Keratinocyte (primary cell): Measurements from ENCODE around the gene RGMA. TPM values are rescaled to one million over a fixed set of nuclear protein-coding genes. Genes with fewer than 3 reads are reported as not detected.
A peak's percentile ranks its signal among the peaks of the same experiment; 100 is the strongest.

Experiments used
- DNase-seq: peaks from one replicate; pipeline ENCODE4 v3.0.0-alpha.2; 2011; ENCODE audit warnings: low read depth, missing footprints, low spot score
- FAIRE-seq: peaks from 2 replicates; lab custom pipeline; 2011; peaks lifted over from hg19 to GRCh38; lab: Jason Lieb, UNC
- H2AFZ ChIP-seq: 2 replicates; pipeline ENCODE4 v1.6.0; 2012; ENCODE audit warnings: low read length, control low read depth, inconsistent platforms; ENCODE audit not compliant: control insufficient read depth
- H3K27ac ChIP-seq: 2 replicates; pipeline ENCODE4 v1.5.1; 2011; ENCODE audit warnings: low read length; ENCODE audit not compliant: control insufficient read depth, insufficient read depth
- H3K27me3 ChIP-seq: 3 replicates; pipeline ENCODE4 v1.6.0; 2011; ENCODE audit warnings: low read length; ENCODE audit not compliant: control insufficient read depth, insufficient read depth; ENCODE audit errors: extremely low read depth
- H3K36me3 ChIP-seq, 2 experiments: 2 replicates in 1 of 2; 3 replicates in 1 of 2; pipeline ENCODE4 v1.5.1; 2011; ENCODE audit warnings: low read length in 2 of 2, mild to moderate bottlenecking in 1 of 2; ENCODE audit not compliant: control insufficient read depth in 2 of 2, insufficient read depth in 2 of 2; ENCODE audit errors: extremely low read depth in 1 of 2
- H3K4me1 ChIP-seq: 3 replicates; pipeline ENCODE4 v1.5.1; 2011; ENCODE audit warnings: low read length; ENCODE audit not compliant: control insufficient read depth, insufficient read depth; ENCODE audit errors: extremely low read depth
- H3K4me2 ChIP-seq: 3 replicates; pipeline ENCODE4 v1.6.0; 2011; ENCODE audit warnings: low read depth, low read length; ENCODE audit not compliant: control insufficient read depth, insufficient read depth; ENCODE audit errors: extremely low read depth
- H3K4me3 ChIP-seq, 3 experiments: fragments of 200-600 bp in 1 of 3; sonication (generic) in 1 of 3; 2 replicates in 2 of 3; 3 replicates in 1 of 3; pipeline ENCODE4 v1.5.1; 2011 to 2016; ENCODE audit warnings: low read length in 3 of 3, mild to moderate bottlenecking in 3 of 3, control low read depth in 2 of 3, inconsistent platforms in 1 of 3, low read depth in 1 of 3, mixed read lengths in 1 of 3, mixed run types in 1 of 3, moderate library complexity in 1 of 3; ENCODE audit not compliant: control insufficient read depth in 2 of 3, insufficient read depth in 2 of 3; ENCODE audit errors: extremely low read depth in 1 of 3
- H3K79me2 ChIP-seq: 2 replicates; pipeline ENCODE4 v1.6.0; 2012; ENCODE audit warnings: low read length; ENCODE audit not compliant: control insufficient read depth, insufficient read depth
- H3K9ac ChIP-seq: 3 replicates; pipeline ENCODE4 v1.6.0; 2011; ENCODE audit warnings: low read length; ENCODE audit not compliant: control insufficient read depth, insufficient read depth; ENCODE audit errors: extremely low read depth
- H3K9me1 ChIP-seq: 3 replicates; pipeline ENCODE4 v1.6.0; 2011; ENCODE audit warnings: low read length; ENCODE audit not compliant: control insufficient read depth, insufficient read depth; ENCODE audit errors: extremely low read depth
- H3K9me3 ChIP-seq: 2 replicates; pipeline ENCODE4 v1.5.1; 2012; ENCODE audit warnings: low read depth, low read length; ENCODE audit not compliant: control insufficient read depth
- H4K20me1 ChIP-seq: 3 replicates; pipeline ENCODE4 v1.6.0; 2011; ENCODE audit warnings: low read length; ENCODE audit not compliant: control insufficient read depth, insufficient read depth; ENCODE audit errors: extremely low read depth
- CTCF ChIP-seq, 3 experiments: IDR thresholded peaks in 1 of 3; conservative IDR thresholded peaks in 1 of 3; optimal IDR thresholded peaks in 1 of 3; 2 replicates in 2 of 3; 3 replicates in 1 of 3; pipeline versions ENCODE3 to v1.5.1; 2011; ENCODE audit warnings: low read length in 3 of 3, mild to moderate bottlenecking in 3 of 3, moderate library complexity in 2 of 3, control low read depth in 1 of 3, inconsistent platforms in 1 of 3; ENCODE audit not compliant: insufficient read depth in 2 of 3; ENCODE audit errors: extremely low read depth in 1 of 3
- EZH2 ChIP-seq: IDR thresholded peaks from one replicate; pipeline ENCODE4 v1.6.1; 2012; ENCODE audit warnings: inconsistent platforms, mild to moderate bottlenecking, low read length, moderate library complexity
- dilution Hi-C: fragments of 300-500 bp; cut with MboI; formaldehyde crosslinking; loops from one replicate; pipeline ENCODE4 v1.7.0; 2020; ENCODE audit warnings: low sequenced_read_pairs; ENCODE audit not compliant: extremely low pct_ligation_motif_present
- polyA plus RNA-seq, 5 experiments: library from polyadenylated mRNA; depleted of rRNA in 3 of 5; stranded (reverse) in 3 of 5; stranded (forward) in 1 of 5; unstranded in 1 of 5; fragments of >200 nt; gene quantifications; 1 replicate in 1 of 5; 2 replicates in 3 of 5; 3 replicates in 1 of 5; pipeline versions ENCODE4 v1.2.1 to v1.2.3, GENCODE V29; 2011 to 2012; ENCODE audit warnings: missing spikeins in 2 of 5, low read depth in 1 of 5, low replicate concordance in 1 of 5

Gene RGMA
- polyA plus RNA-seq, 1 donor (not counting 4 experiments of a cell fraction or from before 2014, with no cell fraction given), result 0.18 TPM

GRCh38 chr15:93030430-93031102 is 58.4 kb downstream of the RGMA start:
- dilution Hi-C loops, result no loop called here
- H3K27ac ChIP-seq, result no peak overlapping the region

DNA sequence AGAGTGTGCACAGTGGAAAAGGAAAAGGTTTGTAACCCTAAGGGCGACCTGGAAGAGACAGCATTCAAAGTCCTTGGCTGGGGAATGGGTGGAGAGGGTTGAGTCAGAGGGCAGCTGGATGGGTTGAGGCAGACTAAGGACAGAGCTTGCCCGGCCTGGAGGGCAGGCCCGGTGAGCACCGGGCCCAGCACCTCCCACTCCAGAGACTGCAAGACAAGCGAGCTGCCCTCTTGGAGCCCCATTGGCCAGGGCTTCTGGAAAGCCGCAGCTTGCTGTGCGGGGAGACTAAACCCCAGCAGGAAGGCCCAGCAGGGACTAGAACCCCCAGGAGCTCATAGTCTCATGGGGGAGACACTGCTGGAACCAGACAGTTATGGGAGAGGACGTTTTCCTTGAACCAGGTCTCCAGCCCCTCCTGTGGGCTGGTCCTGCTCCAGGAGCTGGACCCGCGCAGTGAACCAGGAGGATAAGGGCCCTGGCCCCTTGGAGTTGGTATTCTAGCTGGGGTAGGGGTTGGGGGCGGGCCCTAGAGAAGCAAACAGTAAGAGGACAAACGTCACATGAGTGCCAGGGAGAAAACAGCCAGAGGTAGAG is 59.1 kb downstream of the RGMA start:
- dilution Hi-C loops, result no loop called here

More at GRCh38 chr15:93030430-93031102, 58.4 kb downstream of the RGMA start:
- Histone ChIP-seq H3K79me2 (peaks cover 2% of the 10 kb centered on the region), H4K20me1 (peaks cover 14% of the 10 kb centered on the region), H3K9me1 (peaks cover 9% of the 10 kb centered on the region), H3K4me1 (peaks cover 34% of the 10 kb centered on the region), H3K4me2 (no peak overlapping the region), H3K9me3 (no peaks in the 10 kb centered on the region), H3K36me3 (peaks cover 11 to 16% of the 10 kb centered on the region in 2 experiments), H3K4me3 (no peak overlapping the region), H2AFZ (no peak overlapping the region), H3K9ac (no peak overlapping the region), H3K27me3 (no peaks in the 10 kb centered on the region)
- DNase-seq (no peak), FAIRE-seq (peak; percentile 76)
- TF ChIP-seq CTCF (optimal IDR thresholded peaks at IDR 0.05 in 1 of 3, IDR thresholded peaks at IDR 0.05 in 1 of 3, conservative IDR thresholded peaks at IDR 0.05 in 1 of 3; ENCODE audit: extremely low read depth in 1 of 3, insufficient read depth in 2 of 3, low read length in 3 of 3) (peak; percentile 78 to 92 (median 91)), EZH2 (no peak)

More for the DNA sequence above, 59.1 kb downstream of the RGMA start:
- Histone ChIP-seq H3K27ac (peak overlapping the region; percentile 69), H3K9me1 (peaks cover 10% of the 10 kb centered on the region), H3K9ac (peak overlapping the region; percentile 35), H3K79me2 (peaks cover 8% of the 10 kb centered on the region), H4K20me1 (peaks cover 14% of the 10 kb centered on the region), H3K9me3 (no peaks in the 10 kb centered on the region), H3K4me3 (no peak overlapping the region), H3K36me3 (peaks cover 17 to 23% of the 10 kb centered on the region in 2 experiments), H2AFZ (no peak overlapping the region), H3K27me3 (no peaks in the 10 kb centered on the region), H3K4me2 (peak overlapping the region; percentile 27), H3K4me1 (peaks cover 34% of the 10 kb centered on the region)
- DNase-seq, result no peak
- TF ChIP-seq EZH2 (no peak), CTCF (optimal IDR thresholded peaks at IDR 0.05 in 1 of 3, IDR thresholded peaks at IDR 0.05 in 1 of 3, conservative IDR thresholded peaks at IDR 0.05 in 1 of 3; ENCODE audit: extremely low read depth in 1 of 3, insufficient read depth in 2 of 3, low read length in 3 of 3) (no peak)
- peak; percentile 36 for FAIRE-seq
